PC-3 (cell line): ENCODE measurements around the gene CNTNAP5.

Experiments used
- EZH2 ChIP-seq: fragments of 300-600 bp; sonication (generic); IDR thresholded peaks from one replicate; pipeline ENCODE4 v1.6.1; 2017; ENCODE audit warnings: antibody characterized with exemption, mild to moderate bottlenecking, low read length; ENCODE audit not compliant: unreplicated experiment
- TF ChIP-seq, protein P1 (sequence below): fragments of 300-600 bp; sonication (generic); conservative IDR thresholded peaks from 2 replicates; pipeline ENCODE4 v1.5.1; 2017; ENCODE audit warnings: antibody characterized with exemption, low read depth, mild to moderate bottlenecking, low read length

DNA sequence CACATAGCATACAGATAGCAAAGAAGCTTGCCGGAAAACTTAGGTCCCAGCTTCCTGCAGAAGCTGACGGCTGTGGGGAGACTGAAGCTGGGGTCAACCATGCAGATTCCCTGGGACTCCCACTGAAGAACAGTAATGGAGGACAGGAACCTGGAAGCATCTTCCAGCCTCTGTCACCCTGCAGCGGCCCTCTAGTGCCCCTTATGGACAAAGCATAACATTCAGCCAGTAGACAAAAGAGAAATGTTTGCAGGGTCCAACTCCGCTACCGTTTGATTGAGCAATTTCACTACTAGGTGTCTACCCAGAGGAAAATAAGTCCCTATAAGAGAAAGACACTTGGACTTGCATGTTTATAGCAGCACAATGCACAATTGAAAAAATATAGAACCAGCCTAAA is 460.6 kb downstream of the CNTNAP5 start:
- TF ChIP-seq, protein P1, sequence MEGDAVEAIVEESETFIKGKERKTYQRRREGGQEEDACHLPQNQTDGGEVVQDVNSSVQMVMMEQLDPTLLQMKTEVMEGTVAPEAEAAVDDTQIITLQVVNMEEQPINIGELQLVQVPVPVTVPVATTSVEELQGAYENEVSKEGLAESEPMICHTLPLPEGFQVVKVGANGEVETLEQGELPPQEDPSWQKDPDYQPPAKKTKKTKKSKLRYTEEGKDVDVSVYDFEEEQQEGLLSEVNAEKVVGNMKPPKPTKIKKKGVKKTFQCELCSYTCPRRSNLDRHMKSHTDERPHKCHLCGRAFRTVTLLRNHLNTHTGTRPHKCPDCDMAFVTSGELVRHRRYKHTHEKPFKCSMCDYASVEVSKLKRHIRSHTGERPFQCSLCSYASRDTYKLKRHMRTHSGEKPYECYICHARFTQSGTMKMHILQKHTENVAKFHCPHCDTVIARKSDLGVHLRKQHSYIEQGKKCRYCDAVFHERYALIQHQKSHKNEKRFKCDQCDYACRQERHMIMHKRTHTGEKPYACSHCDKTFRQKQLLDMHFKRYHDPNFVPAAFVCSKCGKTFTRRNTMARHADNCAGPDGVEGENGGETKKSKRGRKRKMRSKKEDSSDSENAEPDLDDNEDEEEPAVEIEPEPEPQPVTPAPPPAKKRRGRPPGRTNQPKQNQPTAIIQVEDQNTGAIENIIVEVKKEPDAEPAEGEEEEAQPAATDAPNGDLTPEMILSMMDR = peak; percentile 30; the same call in 1 of the 2 replicates
- TF ChIP-seq EZH2 = no peak
